Putamen (tissue), 1 donor: ENCODE results near the gene KCNG3.
"Not testable (repeated sequence)": the region's sequence is repeated elsewhere in the genome, so short reads cannot be mapped to it uniquely, and the experiment has no call there.

Source experiments
- DNase-seq: peaks from one replicate; pipeline ENCODE4 v3.0.0-alpha.2; 2016; ENCODE audit warnings: low spot score

Gene KCNG3

GRCh38 chr2:42429352-42429751, 64.4 kb downstream of the KCNG3 start:
- DNase-seq, result no peak

- DNase-seq, result no peak
Observed at GRCh38 chr2:42425697-42426096, 68.1 kb downstream of the KCNG3 start.

- DNase-seq, result no peak
Observed at GRCh38 chr2:42424033-42424432, 69.7 kb downstream of the KCNG3 start.

- DNase-seq, result no peak
Observed at GRCh38 chr2:42421601-42422239, 72.1 kb downstream of the KCNG3 start.

GRCh38 chr2:42421157-42421485, 72.7 kb downstream of the KCNG3 start:
- no peak for DNase-seq

GRCh38 chr2:42414648-42415047, 79.1 kb downstream of the KCNG3 start:
- no peak for DNase-seq

- no peak for DNase-seq
Observed at GRCh38 chr2:42414158-42414557, 79.6 kb downstream of the KCNG3 start.

- no peak for DNase-seq
Observed at GRCh38 chr2:42410742-42411514, 82.9 kb downstream of the KCNG3 start.

GRCh38 chr2:42408009-42408408, 85.8 kb downstream of the KCNG3 start:
- DNase-seq, result no peak

GRCh38 chr2:42407476-42407875, 86.3 kb downstream of the KCNG3 start:
- DNase-seq, result no peak

GRCh38 chr2:42404676-42405075, 89.1 kb downstream of the KCNG3 start:
- no peak for DNase-seq

GRCh38 chr2:42401773-42402172, 92.0 kb downstream of the KCNG3 start:
- no peak for DNase-seq

GRCh38 chr2:42398052-42398451, 95.7 kb downstream of the KCNG3 start:
- not testable (repeated sequence) for DNase-seq

GRCh38 chr2:42393320-42393719, 100.5 kb downstream of the KCNG3 start:
- DNase-seq, result not testable (repeated sequence)

GRCh38 chr2:42392191-42392590, 101.6 kb downstream of the KCNG3 start:
- no peak for DNase-seq
